Measurements from ENCODE around the gene PGA5.
"Not testable (repeated sequence)": the region's sequence is repeated elsewhere in the genome, so short reads cannot be mapped to it uniquely, and the experiment has no call there.

GRCh38 chr11:61241526-61241925, 551 bp downstream of the PGA5 start:
- TF ChIP-seq CTCF (conservative IDR thresholded peaks at IDR 0.05 in 1 of 2, IDR thresholded peaks at IDR 0.05 in 1 of 2; ENCODE audit: extremely low read depth in 1 of 2, insufficient read depth in 1 of 2, low read depth in 1 of 2, low read length in 2 of 2); EZH2 (IDR thresholded peaks at IDR 0.05; ENCODE audit: borderline replicate concordance, low read length): not testable (repeated sequence)

All from mammary epithelial cell (primary cell).